Measurements from ENCODE around the gene TSPAN4. TPM values are rescaled to one million over a fixed set of nuclear protein-coding genes. Genes with fewer than 3 reads are reported as not detected.
A peak's percentile ranks its signal among the peaks of the same experiment; 100 is the strongest.

The TSPAN4 gene
- total RNA-seq, 2 experiments from 2014 or later, result 1.6 to 2.0 TPM

- Mint-ChIP-seq H3K36me3 (ENCODE audit: low read depth) (no peaks in the 10 kb centered on the region), H3K4me3 (no peak overlapping the region), H3K27ac (no peak overlapping the region), H3K4me1 (ENCODE audit: low read depth) (peaks cover 4% of the 10 kb centered on the region), H3K27me3 (peaks cover 4% of the 10 kb centered on the region), H3K9me3 (no peaks in the 10 kb centered on the region)
- H3K27ac ChIP-seq (ENCODE audit: low read depth in 1 of 2, low read length in 2 of 2), result no peak overlapping the region
- no peaks in the 10 kb centered on the region for H3K36me3 ChIP-seq (ENCODE audit: insufficient read depth, low read length)
- peaks cover 0 to 7% of the 10 kb centered on the region in 2 experiments for H3K9me3 ChIP-seq (ENCODE audit: control insufficient read depth in 1 of 2, insufficient read depth in 1 of 2, low read length in 2 of 2)
- ChIA-PET CTCF (interaction anchor here (1.3 to 1.9 kb wide), 2 partner anchors 28 to 203 kb away, joined by 7 to 11 read pairs; partner anchors contain the start of gene PNPLA2), POLR2A (interaction anchor here (0.8 to 2.5 kb wide), 3 partner anchors 21 to 28 kb away, joined by 3 to 8 read pairs (median 4); partner anchors contain the start of gene PNPLA2)
- intact Hi-C loops (cut with DNase I, micrococcal nuclease), result loop anchor here (1.0 to 10.0 kb wide), 7 partner anchors 77 to 727 kb away; partner anchors contain the start of genes AP2A2 (in 2 of the 2) and DUSP8 (in 1 of the 2)
- DNase-seq (peak in 1 of 14 experiments; percentile 38), ATAC-seq (ENCODE audit: poor library complexity) (no peak)
- TF ChIP-seq, protein P1, sequence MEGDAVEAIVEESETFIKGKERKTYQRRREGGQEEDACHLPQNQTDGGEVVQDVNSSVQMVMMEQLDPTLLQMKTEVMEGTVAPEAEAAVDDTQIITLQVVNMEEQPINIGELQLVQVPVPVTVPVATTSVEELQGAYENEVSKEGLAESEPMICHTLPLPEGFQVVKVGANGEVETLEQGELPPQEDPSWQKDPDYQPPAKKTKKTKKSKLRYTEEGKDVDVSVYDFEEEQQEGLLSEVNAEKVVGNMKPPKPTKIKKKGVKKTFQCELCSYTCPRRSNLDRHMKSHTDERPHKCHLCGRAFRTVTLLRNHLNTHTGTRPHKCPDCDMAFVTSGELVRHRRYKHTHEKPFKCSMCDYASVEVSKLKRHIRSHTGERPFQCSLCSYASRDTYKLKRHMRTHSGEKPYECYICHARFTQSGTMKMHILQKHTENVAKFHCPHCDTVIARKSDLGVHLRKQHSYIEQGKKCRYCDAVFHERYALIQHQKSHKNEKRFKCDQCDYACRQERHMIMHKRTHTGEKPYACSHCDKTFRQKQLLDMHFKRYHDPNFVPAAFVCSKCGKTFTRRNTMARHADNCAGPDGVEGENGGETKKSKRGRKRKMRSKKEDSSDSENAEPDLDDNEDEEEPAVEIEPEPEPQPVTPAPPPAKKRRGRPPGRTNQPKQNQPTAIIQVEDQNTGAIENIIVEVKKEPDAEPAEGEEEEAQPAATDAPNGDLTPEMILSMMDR (IDR thresholded peaks at IDR 0.05), result no peak
- peaks cover 7 to 18% of the 10 kb centered on the region in 2 experiments for H3K27me3 ChIP-seq (ENCODE audit: control insufficient read depth in 1 of 2, insufficient read depth in 2 of 2, low read length in 2 of 2)
- H3K4me3 ChIP-seq (ENCODE audit: low read length), result no peak overlapping the region
- H3K4me1 ChIP-seq (ENCODE audit: insufficient read depth, low read length), result peaks cover 35% of the 10 kb centered on the region
These were observed 5.2 kb downstream of the TSPAN4 start for GRCh38 chr11:847876-848275.

DNA sequence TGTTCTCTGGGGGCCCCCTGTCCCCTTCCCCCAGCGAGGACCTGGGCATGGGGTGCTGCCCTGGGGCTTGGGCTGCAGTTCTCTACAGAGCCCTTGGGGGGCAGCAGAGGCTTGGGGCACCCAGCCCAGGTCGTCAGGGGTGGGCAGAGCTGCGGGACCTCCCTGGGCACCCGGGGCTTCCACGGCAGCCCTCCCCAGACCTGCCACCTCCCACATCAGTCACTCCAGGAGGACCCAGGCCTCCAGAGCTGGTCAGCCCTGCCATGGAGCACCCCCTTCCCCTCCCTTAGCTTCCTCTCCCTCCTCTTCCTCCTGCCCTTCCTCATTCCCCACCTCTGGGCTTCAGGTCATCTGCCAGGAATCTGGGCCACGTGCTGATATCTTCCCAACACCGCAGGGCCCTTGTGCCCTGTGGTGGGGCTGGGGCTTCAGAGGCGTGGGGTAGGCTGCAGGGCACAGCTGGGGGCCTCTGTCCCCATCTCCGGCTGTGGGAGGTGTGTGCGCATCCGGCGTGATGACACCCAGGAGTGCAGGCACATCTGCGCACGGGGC, 5.8 kb downstream of the TSPAN4 start:
- Mint-ChIP-seq H3K9me3 (no peaks in the 10 kb centered on the region), H3K4me1 (ENCODE audit: low read depth) (peaks cover 4% of the 10 kb centered on the region), H3K4me3 (peak overlapping the region; percentile 56), H3K36me3 (ENCODE audit: low read depth) (no peaks in the 10 kb centered on the region), H3K27ac (no peak overlapping the region), H3K27me3 (peaks cover 4% of the 10 kb centered on the region)
- Histone ChIP-seq H3K27ac (ENCODE audit: low read depth in 1 of 2, low read length in 2 of 2) (no peak overlapping the region), H3K36me3 (ENCODE audit: insufficient read depth, low read length) (no peaks in the 10 kb centered on the region), H3K27me3 (ENCODE audit: control insufficient read depth in 1 of 2, insufficient read depth in 2 of 2, low read length in 2 of 2) (peaks cover 7 to 18% of the 10 kb centered on the region in 2 experiments), H3K9me3 (ENCODE audit: control insufficient read depth in 1 of 2, insufficient read depth in 1 of 2, low read length in 2 of 2) (peaks cover 0 to 7% of the 10 kb centered on the region in 2 experiments), H3K4me1 (ENCODE audit: insufficient read depth, low read length) (peaks cover 30% of the 10 kb centered on the region), H3K4me3 (ENCODE audit: low read length) (no peak overlapping the region)
- peak; percentile 49 to 79 (median 59) for DNase-seq
- peak; percentile 85 for ATAC-seq (ENCODE audit: poor library complexity)
- ChIA-PET CTCF (interaction anchor here (0.9 to 1.9 kb wide), 3 partner anchors 29 to 203 kb away, joined by 3 to 11 read pairs (median 7); partner anchors contain the start of gene PNPLA2), POLR2A (interaction anchor here (0.8 to 0.9 kb wide), 2 partner anchors 21 to 29 kb away, joined by 3 to 4 read pairs; no protein-coding TSS in a partner anchor)
- intact Hi-C loops (cut with DNase I, micrococcal nuclease), result loop anchor here (1.0 to 10.0 kb wide), 7 partner anchors 76 to 726 kb away; partner anchors contain the start of genes AP2A2 (in 2 of the 2) and DUSP8 (in 1 of the 2)
- TF ChIP-seq, protein P1 (IDR thresholded peaks at IDR 0.05), result peak; percentile 86

- DNase-seq (peak in 6 of 14 experiments; percentile 20 to 61 (median 52)), ATAC-seq (ENCODE audit: poor library complexity) (peak; percentile 43)
- intact Hi-C loops (cut with DNase I, micrococcal nuclease), result loop anchor here (2.0 to 10.0 kb wide), 6 partner anchors 76 to 726 kb away; partner anchors contain the start of genes AP2A2 (in 2 of the 2) and DUSP8 (in 1 of the 2)
- TF ChIP-seq, protein P1 (IDR thresholded peaks at IDR 0.05), result no peak
- ChIA-PET CTCF (interaction anchor here (0.9 to 1.9 kb wide), 3 partner anchors 30 to 202 kb away, joined by 3 to 11 read pairs (median 7); partner anchors contain the start of gene PNPLA2), POLR2A (no interaction called here)
- Mint-ChIP-seq H3K36me3 (ENCODE audit: low read depth) (no peaks in the 10 kb centered on the region), H3K27ac (no peak overlapping the region), H3K4me3 (peak overlapping the region; percentile 83), H3K27me3 (peaks cover 4% of the 10 kb centered on the region), H3K9me3 (no peaks in the 10 kb centered on the region), H3K4me1 (ENCODE audit: low read depth) (peaks cover 4% of the 10 kb centered on the region)
- Histone ChIP-seq H3K4me1 (ENCODE audit: insufficient read depth, low read length) (peaks cover 22% of the 10 kb centered on the region), H3K4me3 (ENCODE audit: low read length) (peak overlapping the region; percentile 49), H3K27ac (ENCODE audit: low read depth in 1 of 2, low read length in 2 of 2) (no peak overlapping the region), H3K27me3 (ENCODE audit: control insufficient read depth in 1 of 2, insufficient read depth in 2 of 2, low read length in 2 of 2) (peaks cover 5 to 18% of the 10 kb centered on the region in 2 experiments), H3K9me3 (ENCODE audit: control insufficient read depth in 1 of 2, insufficient read depth in 1 of 2, low read length in 2 of 2) (peaks cover 0 to 7% of the 10 kb centered on the region in 2 experiments), H3K36me3 (ENCODE audit: insufficient read depth, low read length) (no peaks in the 10 kb centered on the region)
These were observed 6.6 kb downstream of the TSPAN4 start for GRCh38 chr11:849104-849824.

Data from CD4-positive, alpha-beta T cell (primary cell).